AML-193 (cell line): ENCODE data around the gene DENND4A.
"Not testable (repeated sequence)": the region's sequence is repeated elsewhere in the genome, so short reads cannot be mapped to it uniquely, and the experiment has no call there.

Source experiments
- DNase-seq, 2 experiments: peaks; one replicate each; lab custom pipeline; 2025; lab: John Stamatoyannopoulos, UW

DENND4A gene

DNA sequence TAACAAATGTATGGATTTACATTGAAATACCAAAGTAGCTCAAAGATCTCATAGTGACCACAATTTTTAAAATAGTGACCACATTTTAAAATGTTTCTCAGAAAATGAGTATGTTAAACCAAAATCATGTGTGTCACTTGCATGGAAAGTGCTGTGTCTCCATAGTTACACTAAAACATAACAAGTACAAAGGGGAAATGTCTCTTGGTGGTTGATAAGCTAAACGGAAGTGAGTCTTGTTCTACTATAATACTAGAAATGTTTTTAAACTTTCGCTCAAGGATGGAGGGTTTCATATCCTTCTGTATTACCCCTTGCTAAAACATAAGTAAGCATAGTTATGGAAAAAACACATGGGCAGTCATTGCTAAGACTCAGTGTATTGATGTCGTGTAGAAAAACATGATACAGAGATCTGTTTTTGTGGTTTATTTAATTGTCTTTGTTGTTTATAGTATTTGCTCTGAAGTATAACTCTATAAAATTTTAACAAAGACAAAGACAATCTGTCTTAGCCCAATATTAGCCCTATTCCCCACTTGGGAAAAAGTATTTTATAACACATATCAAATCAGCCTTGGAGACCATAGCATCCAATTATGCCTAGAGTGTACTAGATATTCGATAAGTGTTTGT lies 27.0 kb upstream of the DENND4A start:
- peak; percentile 89 for DNase-seq

DNA sequence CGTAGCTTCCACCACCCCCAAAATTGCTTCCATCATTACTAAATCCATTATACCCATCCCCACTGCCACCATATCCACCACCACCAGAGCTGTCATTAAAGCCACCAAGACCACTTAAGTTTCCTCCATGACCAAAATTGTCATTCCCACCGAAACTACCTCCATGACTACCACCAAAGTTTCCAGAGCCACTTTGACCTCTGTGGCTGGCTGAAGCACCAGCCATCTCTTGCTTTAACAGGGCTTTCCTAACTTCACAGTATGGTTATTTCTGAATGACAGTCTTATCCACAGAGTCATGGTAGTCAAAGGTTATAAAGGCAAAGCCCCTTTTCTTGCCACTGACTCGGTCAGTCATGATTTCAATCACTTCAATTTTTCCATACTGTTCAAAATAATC lies 24.3 kb upstream of the DENND4A start:
- DNase-seq: no peak

DNA sequence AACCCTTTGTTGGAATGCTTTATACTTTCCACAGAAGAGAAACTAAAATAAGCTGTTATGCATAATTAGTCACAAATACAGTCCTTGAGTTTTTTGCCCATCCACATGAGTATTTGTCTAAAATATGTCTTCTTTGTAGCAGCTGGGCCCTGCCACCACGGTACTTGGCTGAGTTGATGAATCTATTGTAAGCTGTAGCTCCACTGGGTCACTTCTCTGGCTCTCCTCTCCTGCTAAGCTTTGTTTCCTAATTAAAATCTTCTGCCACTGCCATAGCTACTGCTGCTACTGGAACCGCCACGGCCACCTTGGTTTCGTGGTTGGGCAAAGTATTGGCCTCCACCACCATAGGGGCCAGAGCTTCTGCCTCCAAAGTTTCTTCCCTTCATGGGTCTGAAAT lies 23.9 kb upstream of the DENND4A start:
- DNase-seq: not testable (repeated sequence)

DNA sequence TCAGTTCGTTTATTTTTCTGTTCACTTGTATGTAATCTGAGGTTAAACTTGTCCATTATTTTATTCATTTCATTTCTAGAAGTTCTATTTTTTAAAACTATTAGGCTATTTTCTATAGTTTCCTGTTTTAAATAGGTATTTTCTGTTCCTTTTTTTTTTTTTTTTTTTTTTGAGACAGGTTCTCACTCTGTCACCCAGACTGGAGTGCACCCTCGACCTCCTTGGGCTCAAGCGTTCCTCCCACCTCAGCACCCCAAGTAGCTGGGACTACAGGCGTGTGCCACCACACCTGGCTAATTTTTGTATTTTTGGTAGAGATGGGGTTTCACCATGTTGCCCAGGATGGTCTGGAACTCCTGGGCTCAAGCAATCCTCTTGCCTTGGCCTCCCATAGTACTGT lies 22.2 kb upstream of the DENND4A start:
- not testable (repeated sequence) for DNase-seq

DNA sequence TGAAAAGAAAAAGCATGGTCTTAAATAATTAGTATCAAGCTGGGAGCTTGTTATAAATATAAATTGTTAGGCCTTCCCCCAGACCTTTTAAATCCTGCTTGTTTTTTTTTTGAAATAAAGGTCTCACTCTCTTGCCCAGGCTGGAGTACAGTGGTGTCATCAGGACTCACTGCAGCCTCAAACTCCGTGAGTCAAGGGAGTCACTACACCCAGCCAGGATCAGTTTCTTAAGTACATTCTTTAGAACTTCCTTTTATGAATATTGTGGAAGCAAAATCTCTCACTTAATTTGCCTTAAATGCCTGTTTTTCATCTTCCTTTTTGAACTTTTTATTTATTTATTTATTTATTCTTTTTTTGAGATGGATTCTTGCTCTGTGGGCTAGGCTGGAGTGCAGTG lies 20.8 kb upstream of the DENND4A start:
- no peak for DNase-seq

DNA sequence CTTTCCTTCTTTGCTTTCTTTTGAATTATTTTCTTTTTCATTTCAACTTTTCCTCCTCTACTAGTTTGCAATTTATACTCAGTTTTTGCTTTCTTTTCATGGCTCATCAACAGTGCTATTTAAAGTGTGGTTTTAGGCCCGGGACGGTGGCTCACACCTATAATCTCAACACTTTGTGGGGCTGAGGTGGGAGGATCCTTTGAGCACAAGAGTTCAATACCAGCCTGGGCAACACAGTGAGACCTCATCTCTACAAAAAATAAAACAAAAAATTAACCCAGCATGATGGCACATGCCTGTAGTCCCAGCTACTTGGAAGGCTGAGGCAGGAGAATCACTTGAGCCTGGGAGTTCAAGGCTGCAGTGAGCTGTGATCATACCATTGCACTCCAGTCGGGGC lies 20.4 kb upstream of the DENND4A start:
- no peak for DNase-seq

DNA sequence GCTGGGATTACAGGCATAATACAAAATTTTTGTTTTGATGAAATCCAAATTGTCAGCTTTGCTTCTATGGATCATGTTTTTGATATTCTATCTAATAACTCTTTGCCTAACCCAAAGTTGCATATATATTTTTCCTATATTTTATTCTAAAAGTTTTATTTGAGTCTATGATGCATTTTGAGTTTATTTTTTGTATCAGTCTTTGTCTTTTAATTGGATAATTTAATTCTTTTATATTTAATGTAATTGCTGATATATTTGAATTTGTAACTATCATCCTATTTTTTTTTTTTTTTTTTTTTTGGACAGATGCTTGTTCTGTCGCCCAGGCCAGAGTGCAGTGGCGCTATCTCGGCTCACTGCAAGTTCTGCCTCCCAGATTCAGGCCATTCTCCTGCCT lies 19.7 kb upstream of the DENND4A start:
- no peak for DNase-seq

DNA sequence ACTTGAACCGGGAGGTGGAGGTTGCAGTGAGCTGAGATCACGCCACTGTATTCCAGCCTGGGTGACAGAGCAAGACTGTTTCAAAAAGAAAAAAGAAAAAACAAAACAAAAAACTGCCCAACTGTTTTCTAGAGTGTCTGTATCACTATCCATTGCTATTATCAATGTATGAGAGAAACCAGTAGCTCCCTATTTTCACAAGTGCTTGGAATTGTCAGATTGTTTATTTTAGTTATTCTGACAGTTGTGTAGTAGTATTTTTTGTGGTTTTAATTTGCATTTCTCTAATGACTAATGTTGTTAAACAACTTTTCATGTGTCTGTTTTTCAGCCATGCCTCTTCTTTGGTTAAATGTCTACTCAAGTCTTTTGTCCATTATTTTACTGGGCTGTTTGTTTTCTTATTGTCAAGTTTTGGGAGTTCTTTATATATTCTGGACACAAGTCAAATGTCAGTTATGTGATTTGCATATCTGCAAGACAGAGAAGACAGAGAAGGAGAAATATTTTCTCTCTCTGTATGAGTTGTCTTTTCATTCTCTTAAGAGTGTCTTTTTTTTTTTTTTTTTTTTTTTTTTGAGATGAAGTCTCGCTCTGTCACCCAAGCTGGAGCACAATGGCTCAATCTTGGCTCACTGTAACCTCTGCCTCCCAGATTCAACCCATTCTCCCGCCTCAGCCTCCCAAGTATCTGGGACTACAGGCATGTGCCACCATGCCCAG lies 19.1 kb upstream of the DENND4A start:
- DNase-seq: not testable (repeated sequence)

DNA sequence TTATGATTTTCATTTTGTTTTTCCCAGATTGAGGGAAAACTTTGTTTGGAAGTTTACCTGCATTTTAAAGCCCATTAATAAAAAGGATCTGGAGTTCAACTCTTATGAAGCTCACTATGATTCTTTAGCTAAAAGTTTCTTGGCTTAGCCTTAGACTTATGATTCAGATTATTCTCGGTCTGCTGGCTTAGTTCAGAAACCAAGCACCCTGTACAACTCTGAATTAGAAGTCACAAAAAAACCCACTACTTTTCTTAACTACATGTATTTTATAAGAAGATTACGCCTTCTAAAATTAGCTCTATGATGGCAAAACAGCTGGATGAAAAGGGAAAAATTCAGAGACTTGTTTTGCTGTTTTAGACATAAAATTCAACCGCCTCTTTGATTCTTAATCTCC lies 14.3 kb upstream of the DENND4A start:
- DNase-seq: no peak

DNA sequence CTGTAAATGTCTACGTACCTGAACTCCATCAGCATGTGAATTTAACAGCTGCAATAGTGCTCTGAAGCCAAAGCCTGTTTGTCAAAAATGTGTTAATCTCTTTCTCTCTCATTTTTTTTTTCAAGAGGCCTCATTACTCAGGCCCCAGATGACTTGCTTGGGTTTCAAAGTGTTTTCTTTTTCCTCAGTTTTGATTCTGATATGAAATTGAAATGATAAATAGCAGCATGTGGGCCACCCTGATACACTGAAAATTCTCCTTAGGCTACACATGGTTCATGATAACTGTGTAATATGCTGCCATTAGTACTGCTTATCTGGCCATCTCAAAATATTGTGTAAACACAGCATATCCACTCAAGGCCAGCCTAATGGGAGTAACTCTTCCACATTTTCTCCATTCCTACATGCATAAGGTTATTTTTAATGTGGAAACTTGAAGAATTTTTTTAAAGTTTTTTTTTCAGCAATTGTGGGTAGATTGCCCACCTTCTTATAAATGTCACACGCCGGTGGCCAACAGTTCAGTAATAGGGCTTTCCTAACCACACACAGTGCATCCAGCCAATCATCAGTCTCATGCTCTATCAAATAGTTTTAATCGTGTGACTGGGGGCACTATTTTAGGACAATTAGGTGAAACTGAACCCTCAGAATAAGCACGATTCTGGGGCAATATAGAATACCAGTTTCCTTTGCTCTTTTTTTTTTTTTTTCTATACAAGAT lies 13.1 kb upstream of the DENND4A start:
- no peak for DNase-seq

DNA sequence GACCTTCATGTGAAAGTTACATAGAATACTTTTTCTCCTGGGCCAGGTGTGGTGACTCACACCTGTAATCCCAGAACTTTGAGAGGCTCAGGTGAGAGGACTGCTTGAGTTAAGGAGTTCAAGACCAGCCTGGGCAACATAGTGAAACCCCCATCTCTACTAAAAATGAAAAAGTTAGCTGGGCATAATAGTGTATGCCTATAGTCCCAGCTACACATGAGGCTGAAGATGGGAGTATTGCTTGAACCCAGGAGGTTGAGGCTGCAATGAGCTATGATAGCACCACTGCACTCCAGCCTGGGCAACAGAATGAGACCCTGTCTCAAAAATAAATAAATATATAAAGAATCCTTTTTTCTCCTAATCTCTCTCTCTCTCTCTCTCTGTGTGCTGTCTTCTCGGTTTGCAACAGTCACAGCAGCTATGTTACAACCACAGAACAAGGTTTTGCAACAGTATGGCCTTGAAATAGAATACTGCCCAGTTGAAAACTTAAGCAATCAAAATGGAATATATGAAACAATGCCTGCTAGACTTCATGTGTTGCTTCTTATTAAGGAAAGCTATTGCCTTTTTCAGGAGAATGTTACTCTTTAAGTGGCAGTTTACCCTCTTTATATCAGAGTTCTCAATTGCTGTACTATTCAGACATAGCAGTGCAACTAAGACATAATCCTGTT lies 12.3 kb upstream of the DENND4A start:
- peak; percentile 93 to 95 for DNase-seq

DNA sequence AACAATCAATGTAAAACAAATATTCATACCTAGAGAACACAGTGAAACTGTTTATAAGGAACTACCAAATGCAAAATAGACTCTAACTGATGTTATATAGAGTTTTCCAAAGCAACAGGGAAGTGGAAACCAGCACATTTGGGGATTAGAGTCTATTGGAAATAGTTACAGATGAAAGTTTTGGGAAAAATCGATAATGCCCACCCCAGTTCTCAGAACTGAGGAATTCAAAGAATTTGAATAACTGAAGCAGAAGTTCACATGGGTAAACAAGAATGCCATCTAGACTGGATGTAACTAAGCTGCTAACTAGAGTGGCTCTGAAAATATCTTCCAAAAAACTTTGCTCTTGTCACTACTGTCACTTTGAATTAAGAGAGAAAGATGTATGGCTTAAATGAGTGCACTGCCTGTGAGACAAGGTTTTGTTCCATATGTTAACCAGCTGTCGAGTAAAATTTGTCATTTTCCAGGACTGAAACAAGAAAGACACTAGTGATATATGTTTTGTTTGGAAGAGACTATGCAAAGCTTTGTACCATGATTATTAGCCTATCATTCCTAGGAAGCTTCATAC lies 9.2 kb upstream of the DENND4A start:
- no peak for DNase-seq

DNA sequence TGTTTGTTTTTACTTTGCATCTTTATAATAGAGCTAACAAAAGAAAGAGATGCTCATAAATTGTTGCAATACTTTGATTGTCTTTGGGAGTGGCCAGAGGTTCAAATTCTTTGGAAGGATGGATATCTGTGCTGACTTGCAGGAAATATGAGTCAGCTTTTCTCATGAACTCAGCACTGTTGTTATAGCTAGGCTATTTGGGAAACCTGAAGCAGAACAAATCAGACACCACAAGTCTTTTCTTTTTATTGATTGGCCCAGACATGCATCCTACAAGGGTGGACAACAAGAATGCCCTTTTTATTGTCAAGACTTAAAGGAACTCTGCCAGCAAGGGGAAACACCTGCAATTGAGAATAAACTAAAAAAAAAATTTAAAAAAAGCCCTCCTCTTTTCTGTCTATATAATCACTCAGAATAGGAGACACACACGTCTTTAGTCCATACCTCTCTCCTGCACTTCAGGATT lies 4.6 kb upstream of the DENND4A start:
- peak in 1 of 2 experiments; percentile 5 for DNase-seq

DNA sequence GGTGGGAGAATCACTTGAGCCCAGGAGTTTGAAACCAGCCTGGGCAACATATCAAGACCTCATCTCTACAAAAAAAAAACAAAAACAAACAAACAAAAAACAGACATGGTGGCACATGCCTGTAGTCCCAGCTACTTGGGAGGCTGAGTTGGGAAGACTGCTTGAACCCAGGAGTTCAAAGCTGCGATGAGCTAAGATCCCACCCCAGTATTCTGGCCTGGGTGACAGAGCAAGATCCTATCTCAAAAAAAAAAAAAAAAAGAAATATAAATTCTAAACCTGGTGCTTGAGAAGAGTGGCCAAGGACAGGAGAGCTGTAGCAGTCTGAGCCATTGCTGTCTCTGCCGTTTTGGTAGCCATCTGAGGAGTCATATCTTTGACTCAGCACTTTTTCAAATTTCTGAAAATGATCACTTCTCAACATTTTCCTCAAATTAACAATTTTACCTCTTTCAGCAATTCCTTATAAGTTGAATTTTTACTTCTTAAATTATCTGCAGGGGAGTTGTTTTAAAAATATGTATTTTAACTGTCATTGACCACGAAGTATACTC lies 3.6 kb upstream of the DENND4A start:
- no peak for DNase-seq

DNA sequence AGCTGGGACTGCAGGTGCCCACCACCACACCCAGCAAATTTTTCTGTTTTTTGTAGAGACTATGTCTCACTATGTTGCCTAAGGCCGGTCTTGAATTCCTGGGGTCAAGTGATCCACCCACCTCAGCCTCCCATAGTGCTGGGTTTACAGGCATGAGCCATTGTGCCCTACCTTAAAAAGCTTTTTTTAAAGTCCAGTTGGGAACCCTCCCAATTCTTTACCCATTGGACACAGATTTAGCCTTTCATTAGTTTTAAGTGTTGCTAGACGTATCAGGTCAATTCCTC lies 1.7 kb upstream of the DENND4A start:
- DNase-seq: no peak

DNA sequence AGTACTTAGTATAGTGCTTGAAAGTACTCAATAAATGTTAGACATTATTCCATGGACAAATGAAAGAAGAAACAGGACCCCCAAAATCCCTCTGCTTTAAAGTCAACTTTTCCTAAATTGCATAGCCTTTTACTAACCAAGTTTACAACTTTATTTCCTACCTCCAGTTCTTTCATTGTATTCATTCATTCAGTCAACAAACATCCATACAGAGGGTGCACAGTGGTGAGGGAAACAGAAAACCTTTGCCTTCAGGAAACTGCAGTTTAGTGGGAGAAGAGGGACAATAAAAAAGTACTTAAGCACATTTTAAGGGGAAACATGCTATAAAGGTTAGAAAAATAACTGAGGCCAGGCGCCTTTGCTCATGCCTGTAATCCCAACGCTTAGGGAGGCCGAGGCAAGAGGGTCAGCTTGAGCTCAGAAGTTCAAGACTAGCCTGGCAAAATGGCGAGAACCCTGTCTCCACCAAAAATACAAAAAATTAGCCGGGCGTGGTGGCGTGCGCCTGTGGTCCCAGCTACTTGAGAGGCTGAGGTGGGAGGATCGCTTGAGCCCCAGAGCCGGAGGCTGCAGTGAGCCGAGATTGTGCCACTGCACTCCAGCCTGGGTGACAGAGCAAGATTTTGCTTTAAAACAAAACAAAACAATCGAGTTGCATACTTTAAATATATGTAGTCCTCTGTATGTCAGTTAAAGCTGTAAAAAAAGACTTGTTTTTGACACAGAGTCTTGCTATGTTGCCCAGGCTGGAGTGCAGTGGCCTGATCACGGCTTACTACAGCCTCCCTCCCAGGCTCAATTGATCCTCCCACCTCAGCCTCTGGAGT lies 1.1 kb upstream of the DENND4A start:
- DNase-seq: no peak

DNA sequence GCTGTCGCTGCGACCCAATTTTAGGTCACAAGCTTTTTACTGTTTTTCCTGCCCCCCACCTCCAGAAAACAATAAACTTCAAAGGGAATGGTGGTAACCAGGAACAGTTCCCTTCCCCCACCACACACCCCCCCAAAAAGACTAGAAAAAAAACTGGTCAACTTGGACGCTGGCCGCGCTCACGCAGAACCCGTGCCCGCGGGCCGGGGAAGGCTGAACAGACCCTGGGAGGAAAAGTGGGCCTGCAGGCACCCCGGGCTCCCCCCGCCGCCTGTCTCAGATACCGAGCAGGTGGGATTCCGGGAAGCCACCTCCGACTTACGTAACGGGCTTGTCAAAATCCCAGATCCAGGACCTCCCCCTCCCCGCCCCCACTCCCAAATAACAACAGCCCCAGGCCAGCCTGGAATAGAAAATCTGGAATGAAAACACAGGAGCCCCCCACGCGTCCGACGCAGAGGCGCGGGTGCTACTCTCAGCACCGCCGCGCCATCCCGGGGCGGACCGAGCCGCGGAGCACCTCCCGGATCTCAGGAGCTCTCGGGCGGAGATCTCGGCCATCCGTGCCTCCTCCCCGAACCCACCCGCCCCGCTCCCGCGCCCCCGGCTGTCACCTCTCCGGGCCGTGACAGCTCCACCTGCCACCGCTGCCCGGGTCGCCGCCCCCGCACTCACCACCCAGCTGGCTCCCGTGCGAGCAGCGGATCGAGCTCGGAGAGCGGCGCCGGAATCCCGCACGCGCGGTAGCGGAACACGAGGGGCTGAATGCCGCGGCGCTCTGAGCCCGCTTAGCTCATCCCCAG lies 557 bp downstream of the DENND4A start:
- no peak for DNase-seq

DNA sequence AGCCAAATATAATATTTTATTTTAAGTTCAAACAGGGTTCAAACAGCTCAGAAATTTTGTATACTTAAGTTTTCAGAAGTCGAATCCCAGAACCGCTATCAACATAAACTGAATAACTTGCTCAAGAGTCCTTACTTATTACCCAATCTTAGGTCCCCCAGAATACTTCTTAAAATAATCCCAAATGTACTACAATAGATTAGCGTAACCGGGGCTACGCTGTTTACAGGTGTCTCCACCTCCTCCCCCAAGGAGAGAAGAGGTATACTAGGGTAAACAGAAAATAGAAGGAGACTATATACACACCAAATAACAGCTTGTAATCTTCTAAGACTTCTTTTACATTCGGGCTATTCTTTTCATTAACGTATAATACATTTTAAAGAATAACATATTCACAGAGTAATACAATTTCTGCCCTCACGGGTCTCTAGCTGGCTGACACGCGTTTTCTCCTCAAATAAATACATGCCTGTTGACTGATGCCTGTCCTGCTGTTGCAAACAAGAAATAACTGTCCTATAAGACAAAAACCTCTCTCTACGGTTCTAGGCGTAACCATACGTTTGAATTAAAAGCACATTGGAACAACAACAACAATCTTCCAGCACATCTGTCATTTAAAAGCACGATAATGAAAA lies 1.3 kb downstream of the DENND4A start:
- peak; percentile 26 to 38 for DNase-seq

DNA sequence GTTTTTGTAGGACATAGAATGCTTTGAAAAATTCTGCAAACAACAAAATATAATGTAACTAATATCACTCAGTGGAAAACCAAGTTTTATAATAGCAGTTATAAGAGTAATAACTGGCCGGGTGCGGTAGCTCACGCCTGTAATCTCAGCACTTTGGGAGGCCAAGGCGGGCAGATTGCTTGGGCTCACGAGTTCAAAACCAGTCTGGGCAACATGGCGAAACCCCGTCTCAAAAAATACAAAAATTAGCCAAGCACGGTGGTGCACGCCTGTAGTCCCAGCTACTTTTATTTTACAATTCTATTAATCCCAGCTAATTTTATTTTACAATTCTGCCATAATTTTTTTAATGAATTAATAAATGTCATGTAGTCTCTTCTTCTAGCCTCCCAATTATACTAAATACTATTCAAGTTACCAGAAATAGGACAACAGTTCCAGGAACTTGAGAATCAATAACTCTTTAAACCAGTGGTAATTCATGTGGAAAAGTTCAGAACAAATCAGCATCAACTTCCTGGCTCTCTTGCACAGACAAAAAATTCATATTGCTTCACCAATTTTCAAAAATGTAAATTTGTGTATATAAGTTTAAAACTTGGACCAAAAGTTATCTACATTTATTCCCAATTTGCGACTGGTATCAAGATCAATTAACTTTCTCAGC lies 2.2 kb downstream of the DENND4A start:
- DNase-seq: no peak
